Measurements from ENCODE around the gene TMEM132C. TPM values are rescaled to one million over a fixed set of nuclear protein-coding genes. Genes with fewer than 3 reads are reported as not detected.

Gene TMEM132C
- total and polyA plus RNA-seq, 2 of the 13 experiments (the other 11 are each of a cell fraction or from before 2014, with no cell fraction given) = not detected

- Histone ChIP-seq H3K4me1 (ENCODE audit: insufficient read depth, low read length) (no peaks in the 10 kb centered on the region), H3K9me3 (ENCODE audit: low read length) (no peaks in the 10 kb centered on the region), H3K27ac (ENCODE audit: extremely low read length, insufficient read depth, low read length) (no peak overlapping the region), H4K20me1 (ENCODE audit: insufficient read depth, low read length) (no peaks in the 10 kb centered on the region), H3K4me2 (ENCODE audit: low read depth, low read length) (no peak overlapping the region), H3K27me3 (ENCODE audit: control insufficient read depth in 1 of 2, insufficient read depth in 2 of 2, low read length in 2 of 2) (peaks cover 0 to 7% of the 10 kb centered on the region in 2 experiments; a peak in 1 of 5 replicates), H3K79me2 (ENCODE audit: insufficient read depth, low read length) (no peaks in the 10 kb centered on the region), H3K36me3 (replicated peaks in 1 of 2; ENCODE audit: control insufficient read depth in 1 of 2, insufficient read depth in 2 of 2, low read length in 2 of 2) (no peaks in the 10 kb centered on the region), H2AFZ (ENCODE audit: low read length) (no peak overlapping the region), H3K4me3 (replicated peaks in 1 of 3; ENCODE audit: insufficient read depth in 1 of 3, low read depth in 2 of 3, low read length in 3 of 3) (no peak overlapping the region), H3K9ac (ENCODE audit: insufficient read depth, low read depth, low read length) (no peak overlapping the region)
- ChIA-PET POLR2A (no interaction called here), CTCF (ENCODE audit: low intra/inter-chr PET ratio, low total read pairs) (no interaction called here)
- ATAC-seq (no peak), FAIRE-seq (no peak), DNase-seq (ENCODE audit: low spot score) (no peak)
- no TSS peak for BruUV-seq (replicated peaks)
- in situ Hi-C loops (cut with HindIII; ENCODE audit: extremely low pct_ligation_motif_present, low pct_unique_long_range_greater_than_20kb) = no loop called here
- 4% methylated on average over 5 of the region's 5 CpGs for WGBS (ENCODE audit: low lambda C conversion rate)
- intact Hi-C loops (cut with micrococcal nuclease; ENCODE audit: unreplicated experiment) = no loop called here
- no peak for TF ChIP-seq NFKBIZ (CRISPR knock-in tag; IDR thresholded peaks at IDR 0.05)
- no peak for TF ChIP-seq ZSCAN25 (CRISPR knock-in tag; IDR thresholded peaks at IDR 0.05)
- no peak for TF ChIP-seq CBX5 (CRISPR knock-in tag; IDR thresholded peaks at IDR 0.05; ENCODE audit: borderline replicate concordance)
- no peak for TF ChIP-seq GPBP1L1 (CRISPR knock-in tag; IDR thresholded peaks at IDR 0.05)
- TF ChIP-seq PAWR (CRISPR knock-in tag; IDR thresholded peaks at IDR 0.05; ENCODE audit: borderline replicate concordance) = no peak
- TF ChIP-seq RFXANK (CRISPR knock-in tag; IDR thresholded peaks at IDR 0.05) = no peak
Observed at GRCh38 chr12:128426511-128426910, 159.5 kb downstream of the TMEM132C start.

- WGBS (ENCODE audit: low lambda C conversion rate) = 33% methylated on average over 5 of the region's 5 CpGs
- Histone ChIP-seq H2AFZ (ENCODE audit: low read length) (no peak overlapping the region), H3K4me1 (ENCODE audit: insufficient read depth, low read length) (no peaks in the 10 kb centered on the region), H3K9me3 (ENCODE audit: low read length) (no peaks in the 10 kb centered on the region), H3K27ac (ENCODE audit: extremely low read length, insufficient read depth, low read length) (no peak overlapping the region), H4K20me1 (ENCODE audit: insufficient read depth, low read length) (no peaks in the 10 kb centered on the region), H3K79me2 (ENCODE audit: insufficient read depth, low read length) (no peaks in the 10 kb centered on the region), H3K36me3 (replicated peaks in 1 of 2; ENCODE audit: control insufficient read depth in 1 of 2, insufficient read depth in 2 of 2, low read length in 2 of 2) (no peaks in the 10 kb centered on the region), H3K4me3 (replicated peaks in 1 of 3; ENCODE audit: insufficient read depth in 1 of 3, low read depth in 2 of 3, low read length in 3 of 3) (no peak overlapping the region), H3K9ac (ENCODE audit: insufficient read depth, low read depth, low read length) (no peak overlapping the region), H3K4me2 (ENCODE audit: low read depth, low read length) (no peak overlapping the region), H3K27me3 (ENCODE audit: control insufficient read depth in 1 of 2, insufficient read depth in 2 of 2, low read length in 2 of 2) (peaks cover 2 to 9% of the 10 kb centered on the region in 2 experiments; a peak in 2 of 5 replicates)
- no peak for DNase-seq (ENCODE audit: low spot score)
- no peak for FAIRE-seq
- no peak for ATAC-seq
- intact Hi-C loops (cut with micrococcal nuclease; ENCODE audit: unreplicated experiment) (no loop called here), in situ Hi-C loops (cut with HindIII; ENCODE audit: extremely low pct_ligation_motif_present, low pct_unique_long_range_greater_than_20kb) (no loop called here)
- ChIA-PET POLR2A (no interaction called here), CTCF (ENCODE audit: low intra/inter-chr PET ratio, low total read pairs) (no interaction called here)
- no TSS peak for BruUV-seq (replicated peaks)
- TF ChIP-seq ZNF747 (CRISPR knock-in tag; IDR thresholded peaks at IDR 0.05; ENCODE audit: borderline replicate concordance) = no peak
- TF ChIP-seq HNF4G (IDR thresholded peaks at IDR 0.05; ENCODE audit: borderline replicate concordance, low read depth, low read length) = no peak
- TF ChIP-seq HNF4G (CRISPR knock-in tag; IDR thresholded peaks at IDR 0.05; ENCODE audit: borderline replicate concordance, low read depth) = no peak
- TF ChIP-seq RXRB (CRISPR knock-in tag; IDR thresholded peaks at IDR 0.05; ENCODE audit: borderline replicate concordance) = no peak
- no peak for TF ChIP-seq ZNF547 (CRISPR knock-in tag; IDR thresholded peaks at IDR 0.05)
- no peak for TF ChIP-seq RCOR2 (CRISPR knock-in tag; IDR thresholded peaks at IDR 0.05)
- no peak for TF ChIP-seq ZNF235 (CRISPR knock-in tag; IDR thresholded peaks at IDR 0.05; ENCODE audit: borderline replicate concordance)
- TF ChIP-seq ZNF75D (CRISPR knock-in tag; IDR thresholded peaks at IDR 0.05; ENCODE audit: borderline replicate concordance) = no peak
- TF ChIP-seq ZNF44 (CRISPR knock-in tag; IDR thresholded peaks at IDR 0.05) = no peak
Observed at GRCh38 chr12:128439796-128440195, 172.8 kb downstream of the TMEM132C start.
